ENCODE results near the gene ITPRIPL2. TPM values are rescaled to one million over a fixed set of nuclear protein-coding genes. Genes with fewer than 3 reads are reported as not detected.
A peak's percentile ranks its signal among the peaks of the same experiment; 100 is the strongest.

ITPRIPL2 gene
- total and polyA plus RNA-seq, 2 of the 13 experiments (the other 11 are each of a cell fraction or from before 2014, with no cell fraction given), result 5.9 to 12.6 TPM

DNA sequence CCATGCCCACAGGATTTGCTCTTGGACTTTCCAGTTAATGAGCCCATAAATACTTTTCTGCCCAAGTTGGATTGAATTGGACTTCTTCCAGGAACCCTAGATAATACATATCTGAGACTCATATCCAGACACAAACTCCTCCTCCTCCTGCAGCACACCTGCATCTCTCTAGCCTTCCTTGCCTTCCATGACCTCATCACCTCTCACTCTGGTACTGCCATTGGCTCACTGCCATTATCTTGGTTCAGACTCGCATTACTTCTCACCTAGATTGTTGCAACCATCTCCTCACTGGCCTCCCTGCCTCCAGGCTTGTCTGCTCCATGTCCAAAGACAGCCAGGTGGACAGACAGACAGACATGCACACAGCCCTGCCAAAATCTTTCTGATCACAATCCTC is 49.5 kb downstream of the ITPRIPL2 start:
- DNase-seq (ENCODE audit: low spot score) (no peak), ATAC-seq (no peak), FAIRE-seq (no peak)
- TF ChIP-seq, protein P1, sequence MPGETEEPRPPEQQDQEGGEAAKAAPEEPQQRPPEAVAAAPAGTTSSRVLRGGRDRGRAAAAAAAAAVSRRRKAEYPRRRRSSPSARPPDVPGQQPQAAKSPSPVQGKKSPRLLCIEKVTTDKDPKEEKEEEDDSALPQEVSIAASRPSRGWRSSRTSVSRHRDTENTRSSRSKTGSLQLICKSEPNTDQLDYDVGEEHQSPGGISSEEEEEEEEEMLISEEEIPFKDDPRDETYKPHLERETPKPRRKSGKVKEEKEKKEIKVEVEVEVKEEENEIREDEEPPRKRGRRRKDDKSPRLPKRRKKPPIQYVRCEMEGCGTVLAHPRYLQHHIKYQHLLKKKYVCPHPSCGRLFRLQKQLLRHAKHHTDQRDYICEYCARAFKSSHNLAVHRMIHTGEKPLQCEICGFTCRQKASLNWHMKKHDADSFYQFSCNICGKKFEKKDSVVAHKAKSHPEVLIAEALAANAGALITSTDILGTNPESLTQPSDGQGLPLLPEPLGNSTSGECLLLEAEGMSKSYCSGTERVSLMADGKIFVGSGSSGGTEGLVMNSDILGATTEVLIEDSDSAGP (CRISPR knock-in tag; IDR thresholded peaks at IDR 0.05; ENCODE audit: borderline replicate concordance), result no peak
- peak; percentile 58 for TF ChIP-seq ATF7 (IDR thresholded peaks at IDR 0.05)
- no peak for TF ChIP-seq ATF7 (CRISPR knock-in tag; IDR thresholded peaks at IDR 0.05)
- no peak for TF ChIP-seq CAMTA2 (CRISPR knock-in tag; IDR thresholded peaks at IDR 0.05; ENCODE audit: borderline replicate concordance)
- TF ChIP-seq RFX3 (CRISPR knock-in tag; IDR thresholded peaks at IDR 0.05), result no peak
- no peak for TF ChIP-seq ZNF451 (CRISPR knock-in tag; IDR thresholded peaks at IDR 0.05)
- TF ChIP-seq MEF2D (CRISPR knock-in tag; IDR thresholded peaks at IDR 0.05), result no peak
- TF ChIP-seq ZNF552 (CRISPR knock-in tag; IDR thresholded peaks at IDR 0.05; ENCODE audit: borderline replicate concordance), result no peak
- TF ChIP-seq, protein P2, sequence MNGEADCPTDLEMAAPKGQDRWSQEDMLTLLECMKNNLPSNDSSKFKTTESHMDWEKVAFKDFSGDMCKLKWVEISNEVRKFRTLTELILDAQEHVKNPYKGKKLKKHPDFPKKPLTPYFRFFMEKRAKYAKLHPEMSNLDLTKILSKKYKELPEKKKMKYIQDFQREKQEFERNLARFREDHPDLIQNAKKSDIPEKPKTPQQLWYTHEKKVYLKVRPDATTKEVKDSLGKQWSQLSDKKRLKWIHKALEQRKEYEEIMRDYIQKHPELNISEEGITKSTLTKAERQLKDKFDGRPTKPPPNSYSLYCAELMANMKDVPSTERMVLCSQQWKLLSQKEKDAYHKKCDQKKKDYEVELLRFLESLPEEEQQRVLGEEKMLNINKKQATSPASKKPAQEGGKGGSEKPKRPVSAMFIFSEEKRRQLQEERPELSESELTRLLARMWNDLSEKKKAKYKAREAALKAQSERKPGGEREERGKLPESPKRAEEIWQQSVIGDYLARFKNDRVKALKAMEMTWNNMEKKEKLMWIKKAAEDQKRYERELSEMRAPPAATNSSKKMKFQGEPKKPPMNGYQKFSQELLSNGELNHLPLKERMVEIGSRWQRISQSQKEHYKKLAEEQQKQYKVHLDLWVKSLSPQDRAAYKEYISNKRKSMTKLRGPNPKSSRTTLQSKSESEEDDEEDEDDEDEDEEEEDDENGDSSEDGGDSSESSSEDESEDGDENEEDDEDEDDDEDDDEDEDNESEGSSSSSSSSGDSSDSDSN (CRISPR knock-in tag; IDR thresholded peaks at IDR 0.05), result no peak
- ChIA-PET CTCF (ENCODE audit: low intra/inter-chr PET ratio, low total read pairs) (no interaction called here), POLR2A (no interaction called here)
- H3K27me3 ChIP-seq (ENCODE audit: control insufficient read depth in 1 of 2, insufficient read depth in 2 of 2, low read length in 2 of 2), result peaks cover under 1 to 25% of the 10 kb centered on the region in 2 experiments; a peak in 2 of 5 replicates
- H3K4me2 ChIP-seq (ENCODE audit: low read depth, low read length), result no peak overlapping the region
- H3K9ac ChIP-seq (ENCODE audit: insufficient read depth, low read depth, low read length), result no peak overlapping the region
- in situ Hi-C loops (cut with HindIII; ENCODE audit: extremely low pct_ligation_motif_present, low pct_unique_long_range_greater_than_20kb) (no loop called here), intact Hi-C loops (cut with micrococcal nuclease; ENCODE audit: unreplicated experiment) (no loop called here)
- no peak overlapping the region for H3K4me3 ChIP-seq (replicated peaks in 1 of 3; ENCODE audit: insufficient read depth in 1 of 3, low read depth in 2 of 3, low read length in 3 of 3)
- H2AFZ ChIP-seq (ENCODE audit: low read length), result no peak overlapping the region
- H3K79me2 ChIP-seq (ENCODE audit: insufficient read depth, low read length), result no peaks in the 10 kb centered on the region
- H3K36me3 ChIP-seq (replicated peaks in 1 of 2; ENCODE audit: control insufficient read depth in 1 of 2, insufficient read depth in 2 of 2, low read length in 2 of 2), result no peaks in the 10 kb centered on the region
- H3K27ac ChIP-seq (ENCODE audit: extremely low read length, insufficient read depth, low read length), result no peak overlapping the region
- no peaks in the 10 kb centered on the region for H3K9me3 ChIP-seq (ENCODE audit: low read length)
- no peaks in the 10 kb centered on the region for H4K20me1 ChIP-seq (ENCODE audit: insufficient read depth, low read length)
- WGBS (ENCODE audit: low lambda C conversion rate), result 3% methylated on average over 1 of the region's 1 CpG
- peaks cover 10% of the 10 kb centered on the region for H3K4me1 ChIP-seq (ENCODE audit: insufficient read depth, low read length)
- no TSS peak for BruUV-seq (replicated peaks)

Data from HepG2 (cell line).